Amygdala (tissue), 56 donors: Measurements from ENCODE around the gene IGFBP7.

Source experiments
- DNase-seq, 56 donors: peaks; one replicate each; lab custom pipeline; 2025; lab: John Stamatoyannopoulos, UW

The IGFBP7 gene

GRCh38 chr4:57109847-57110639 lies at the start of gene IGFBP7:
TSS of gene IGFBP7 (minus strand) at chr4:57110385. CDS start at chr4:57110351, 34 bp downstream.
- DNase-seq: peak in 10 of 56 donors; percentile 11 to 59 (median 40)

- no peak for DNase-seq
These were observed 49.7 kb upstream of the IGFBP7 start for GRCh38 chr4:57159866-57160265.

GRCh38 chr4:57158762-57159161 lies 48.6 kb upstream of the IGFBP7 start:
- peak in 3 of 56 donors; percentile 3 to 14 (median 11) for DNase-seq

- peak in 3 of 56 donors; percentile 2 to 8 (median 4) for DNase-seq
These were observed 48.0 kb upstream of the IGFBP7 start for GRCh38 chr4:57158221-57158620.

- peak in 7 of 56 donors; percentile 6 to 15 (median 10) for DNase-seq
These were observed 47.5 kb upstream of the IGFBP7 start for GRCh38 chr4:57157596-57158137.

GRCh38 chr4:57156242-57156990 lies 46.2 kb upstream of the IGFBP7 start:
- no peak for DNase-seq

GRCh38 chr4:57154926-57155325 lies 44.7 kb upstream of the IGFBP7 start:
- no peak for DNase-seq

GRCh38 chr4:57154191-57154590 lies 44.0 kb upstream of the IGFBP7 start:
- no peak for DNase-seq

- no peak for DNase-seq
These were observed 43.0 kb upstream of the IGFBP7 start for GRCh38 chr4:57153207-57153606.

GRCh38 chr4:57151481-57151880 lies 41.3 kb upstream of the IGFBP7 start:
- no peak for DNase-seq

GRCh38 chr4:57149833-57150232 lies 39.6 kb upstream of the IGFBP7 start:
- no peak for DNase-seq

- DNase-seq: no peak
These were observed 38.8 kb upstream of the IGFBP7 start for GRCh38 chr4:57148831-57149505.

GRCh38 chr4:57148177-57148576 lies 38.0 kb upstream of the IGFBP7 start:
- DNase-seq: no peak

GRCh38 chr4:57147335-57148060 lies 37.3 kb upstream of the IGFBP7 start:
- DNase-seq: no peak

GRCh38 chr4:57146444-57146843 lies 36.3 kb upstream of the IGFBP7 start:
- DNase-seq: no peak

- no peak for DNase-seq
These were observed 34.3 kb upstream of the IGFBP7 start for GRCh38 chr4:57144466-57144865.

GRCh38 chr4:57139783-57140182 lies 29.6 kb upstream of the IGFBP7 start:
- DNase-seq: no peak

GRCh38 chr4:57137261-57137660 lies 27.1 kb upstream of the IGFBP7 start:
- DNase-seq: no peak

- DNase-seq: no peak
These were observed 26.1 kb upstream of the IGFBP7 start for GRCh38 chr4:57136281-57136680.

- DNase-seq: no peak
These were observed 22.6 kb upstream of the IGFBP7 start for GRCh38 chr4:57132743-57133137.
